Stimulated activated naive CD8-positive, alpha-beta T cell treated with anti-CD3 and anti-CD28 coated beads, Interleukin-15, amount 100 ng/mL, for 72 hours (primary cell): ENCODE results near the gene IL21R.
"Not testable (repeated sequence)": the region's sequence is repeated elsewhere in the genome, so short reads cannot be mapped to it uniquely, and the experiment has no call there.

Source experiments
- ATAC-seq: fragments of 150-1000 bp; cut with Tn5 transposase; 2 replicates; pipeline ENCODE4 v1.10.0; 2021; ENCODE audit warnings: mild to moderate bottlenecking, moderate library complexity
- DNase-seq, 2 donors: peaks; one replicate each; pipeline ENCODE4 v3.0.0; 2021 to 2022
- H3K27ac Mint-ChIP-seq, 2 donors: one replicate each; pipeline ENCODE4 v1.8.0; 2022; ENCODE audit warnings: mild to moderate bottlenecking in 2 of 2, mixed read lengths in 2 of 2, moderate library complexity in 2 of 2
- H3K27me3 Mint-ChIP-seq: one replicate; pipeline ENCODE4 v1.8.0; 2022; ENCODE audit warnings: mixed read lengths
- H3K4me1 Mint-ChIP-seq: one replicate; pipeline ENCODE4 v1.8.0; 2022; ENCODE audit warnings: mild to moderate bottlenecking, mixed read lengths
- H3K4me3 Mint-ChIP-seq, 2 donors: one replicate each; pipeline ENCODE4 v1.8.0; 2022; ENCODE audit warnings: mild to moderate bottlenecking in 2 of 2, mixed read lengths in 2 of 2, moderate library complexity in 1 of 2
- H3K9me3 Mint-ChIP-seq, 2 donors: one replicate each; pipeline ENCODE4 v1.8.0; 2022; ENCODE audit warnings: mixed read lengths in 2 of 2

IL21R gene

GRCh38 chr16:27384425-27384824 lies 17.5 kb upstream of the IL21R start:
- Mint-ChIP-seq H3K4me1 (peaks cover 29% of the 10 kb centered on the region), H3K27me3 (no peaks in the 10 kb centered on the region), H3K4me3 (no peak overlapping the region), H3K9me3 (peaks cover 23 to 26% of the 10 kb centered on the region in 2 donors), H3K27ac (no peak overlapping the region)
- no peak for ATAC-seq
- no peak for DNase-seq

GRCh38 chr16:27385398-27385797 lies 16.6 kb upstream of the IL21R start:
- H3K4me1 Mint-ChIP-seq, result peaks cover 31% of the 10 kb centered on the region
- H3K9me3 Mint-ChIP-seq, result peaks cover 27 to 29% of the 10 kb centered on the region in 2 donors
- DNase-seq (no peak), ATAC-seq (no peak)
- no peak overlapping the region for H3K27ac Mint-ChIP-seq
- no peaks in the 10 kb centered on the region for H3K27me3 Mint-ChIP-seq
- no peak overlapping the region for H3K4me3 Mint-ChIP-seq

GRCh38 chr16:27386674-27387073 lies 15.3 kb upstream of the IL21R start:
- Mint-ChIP-seq H3K4me3 (no peak overlapping the region), H3K9me3 (peaks cover 31 to 33% of the 10 kb centered on the region in 2 donors), H3K4me1 (peaks cover 30% of the 10 kb centered on the region), H3K27ac (peak overlapping the region in 1 of 2 donors; percentile 82), H3K27me3 (no peaks in the 10 kb centered on the region)
- DNase-seq, result no peak
- no peak for ATAC-seq

- no peak overlapping the region for H3K4me3 Mint-ChIP-seq
- no peak for DNase-seq
- H3K4me1 Mint-ChIP-seq, result peaks cover 19% of the 10 kb centered on the region
- peak; percentile 96 for ATAC-seq
- peak overlapping the region in 1 of 2 donors; percentile 22 for H3K27ac Mint-ChIP-seq
- peaks cover 42 to 44% of the 10 kb centered on the region in 2 donors for H3K9me3 Mint-ChIP-seq
- no peaks in the 10 kb centered on the region for H3K27me3 Mint-ChIP-seq
These were observed 14.2 kb upstream of the IL21R start for GRCh38 chr16:27387724-27388123.

- H3K27me3 Mint-ChIP-seq, result no peaks in the 10 kb centered on the region
- no peak overlapping the region for H3K4me3 Mint-ChIP-seq
- peaks cover 47 to 48% of the 10 kb centered on the region in 2 donors for H3K9me3 Mint-ChIP-seq
- no peak for ATAC-seq
- H3K4me1 Mint-ChIP-seq, result peaks cover 25% of the 10 kb centered on the region
- no peak for DNase-seq
- no peak overlapping the region for H3K27ac Mint-ChIP-seq
These were observed 12.6 kb upstream of the IL21R start for GRCh38 chr16:27389272-27389961.

- Mint-ChIP-seq H3K9me3 (peaks cover 51% of the 10 kb centered on the region in 2 donors), H3K4me1 (peaks cover 27% of the 10 kb centered on the region)
These were observed 11.8 kb upstream of the IL21R start for GRCh38 chr16:27390151-27390550.

GRCh38 chr16:27392671-27393070 lies 9.3 kb upstream of the IL21R start:
- Mint-ChIP-seq H3K27me3 (no peaks in the 10 kb centered on the region), H3K9me3 (peaks cover 51 to 61% of the 10 kb centered on the region in 2 donors), H3K4me3 (no peak overlapping the region), H3K4me1 (peaks cover 27% of the 10 kb centered on the region), H3K27ac (no peak overlapping the region)
- DNase-seq (no peak), ATAC-seq (no peak)

More at GRCh38 chr16:27390151-27390550, 11.8 kb upstream of the IL21R start:
- no peaks in the 10 kb centered on the region for H3K27me3 Mint-ChIP-seq
- no peak for ATAC-seq
- DNase-seq, result no peak
- no peak overlapping the region for H3K4me3 Mint-ChIP-seq
- no peak overlapping the region for H3K27ac Mint-ChIP-seq

GRCh38 chr16:27394516-27394915 lies 7.5 kb upstream of the IL21R start:
- peaks cover 47 to 50% of the 10 kb centered on the region in 2 donors for H3K9me3 Mint-ChIP-seq
- ATAC-seq (no peak), DNase-seq (no peak)
- H3K4me1 Mint-ChIP-seq, result peaks cover 32% of the 10 kb centered on the region
- no peak overlapping the region for H3K27ac Mint-ChIP-seq
- no peak overlapping the region for H3K4me3 Mint-ChIP-seq
- H3K27me3 Mint-ChIP-seq, result no peaks in the 10 kb centered on the region

- peaks cover 55% of the 10 kb centered on the region for H3K4me1 Mint-ChIP-seq
- not testable (repeated sequence) for ATAC-seq, DNase-seq, H3K4me3 Mint-ChIP-seq, H3K27me3 Mint-ChIP-seq, H3K27ac Mint-ChIP-seq
- peaks cover 22 to 27% of the 10 kb centered on the region in 2 donors for H3K9me3 Mint-ChIP-seq
These were observed 3.6 kb upstream of the IL21R start for GRCh38 chr16:27398341-27398893.

- Mint-ChIP-seq H3K27ac (no peak overlapping the region), H3K9me3 (peaks cover 18 to 20% of the 10 kb centered on the region in 2 donors), H3K27me3 (no peaks in the 10 kb centered on the region), H3K4me3 (no peak overlapping the region), H3K4me1 (peaks cover 48% of the 10 kb centered on the region)
- no peak for ATAC-seq
- DNase-seq, result no peak
These were observed 2.8 kb upstream of the IL21R start for GRCh38 chr16:27398894-27399853.

GRCh38 chr16:27399969-27400368 lies 2.0 kb upstream of the IL21R start:
- H3K4me1 Mint-ChIP-seq, result peaks cover 40% of the 10 kb centered on the region
- no peak overlapping the region for H3K27ac Mint-ChIP-seq
- ATAC-seq (no peak), DNase-seq (no peak)
- H3K9me3 Mint-ChIP-seq, result peaks cover 10 to 12% of the 10 kb centered on the region in 2 donors
- no peaks in the 10 kb centered on the region for H3K27me3 Mint-ChIP-seq
- no peak overlapping the region for H3K4me3 Mint-ChIP-seq

- H3K4me1 Mint-ChIP-seq, result peaks cover 44% of the 10 kb centered on the region
- peak overlapping the region; percentile 96 to 99 for H3K4me3 Mint-ChIP-seq
- no peaks in the 10 kb centered on the region for H3K27me3 Mint-ChIP-seq
- ATAC-seq, result no peak
- no peak for DNase-seq
- peak overlapping the region in 1 of 2 donors; percentile 20 for H3K27ac Mint-ChIP-seq
- H3K9me3 Mint-ChIP-seq, result peaks cover 2% of the 10 kb centered on the region in 2 donors
These were observed 988 bp upstream of the IL21R start for GRCh38 chr16:27400751-27401620.

- Mint-ChIP-seq H3K27ac (peak overlapping the region; percentile 96 to 99), H3K9me3 (no peaks in the 10 kb centered on the region), H3K4me3 (peak overlapping the region; percentile 96 to 99), H3K4me1 (peaks cover 60% of the 10 kb centered on the region), H3K27me3 (no peaks in the 10 kb centered on the region)
- ATAC-seq (no peak), DNase-seq (no peak)
These were observed 592 bp downstream of the IL21R start for GRCh38 chr16:27402569-27402963.

- H3K4me3 Mint-ChIP-seq, result peak overlapping the region; percentile 96 to 99
- DNase-seq, result peak in 1 of 2 donors; percentile 61
- peaks cover 65% of the 10 kb centered on the region for H3K4me1 Mint-ChIP-seq
- no peaks in the 10 kb centered on the region for H3K27me3 Mint-ChIP-seq
- ATAC-seq, result no peak
- H3K9me3 Mint-ChIP-seq, result no peaks in the 10 kb centered on the region
- peak overlapping the region; percentile 96 to 99 for H3K27ac Mint-ChIP-seq
These were observed 1.1 kb downstream of the IL21R start for GRCh38 chr16:27402964-27403600.
